ENCODE measurements around the gene GPR84. TPM values are rescaled to one million over a fixed set of nuclear protein-coding genes. Genes with fewer than 3 reads are reported as not detected.
"Not testable (repeated sequence)": the region's sequence is repeated elsewhere in the genome, so short reads cannot be mapped to it uniquely, and the experiment has no call there.

Gene GPR84
- total and polyA plus RNA-seq, 2 of the 13 experiments (the other 11 are each of a cell fraction or from before 2014, with no cell fraction given): not detected

DNA sequence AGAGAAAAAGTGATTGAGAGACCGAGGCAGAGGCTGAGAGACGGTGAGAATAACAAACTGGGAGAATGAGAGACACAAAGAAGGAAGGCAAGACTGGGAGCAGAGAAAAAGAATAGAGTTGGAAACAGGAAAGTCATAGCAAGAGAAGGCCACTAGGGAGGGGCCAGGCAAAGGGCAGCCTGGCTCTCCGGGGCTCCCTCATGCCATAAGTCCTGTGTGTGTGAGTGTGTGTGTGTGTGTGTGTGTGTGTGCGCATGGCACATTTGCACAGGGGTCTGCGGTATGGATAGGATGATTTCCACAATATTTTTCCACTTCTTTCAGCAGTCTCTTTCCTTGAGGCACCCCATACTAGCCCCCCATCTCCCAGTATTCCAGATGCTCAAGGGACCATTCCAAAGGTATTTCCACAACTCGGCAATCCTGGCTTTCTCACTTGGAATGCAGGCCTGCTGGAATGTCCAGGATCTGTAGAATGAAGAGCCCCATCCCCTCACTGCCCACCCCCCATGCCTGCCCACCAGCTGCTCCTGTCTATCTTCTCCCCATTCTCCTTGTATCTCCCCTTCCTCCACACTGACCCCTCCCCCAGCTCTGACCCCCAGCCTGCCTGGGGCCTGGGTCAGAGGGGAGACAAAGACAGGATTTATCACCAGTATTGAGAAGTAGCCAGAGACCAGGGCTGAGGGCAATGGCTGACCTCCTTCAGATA lies 9.0 kb downstream of the GPR84 start:
- 64% methylated on average over 4 of the region's 6 CpGs for WGBS (ENCODE audit: low lambda C conversion rate)
- no peak for FAIRE-seq
- ChIA-PET POLR2A (no interaction called here), CTCF (ENCODE audit: low intra/inter-chr PET ratio, low total read pairs) (no interaction called here)
- intact Hi-C loops (cut with micrococcal nuclease; ENCODE audit: unreplicated experiment) (no loop called here), in situ Hi-C loops (cut with HindIII; ENCODE audit: extremely low pct_ligation_motif_present, low pct_unique_long_range_greater_than_20kb) (no loop called here)
- Histone ChIP-seq H2AFZ (ENCODE audit: low read length) (no peak overlapping the region), H3K4me3 (replicated peaks in 1 of 3; ENCODE audit: insufficient read depth in 1 of 3, low read depth in 2 of 3, low read length in 3 of 3) (no peak overlapping the region), H3K36me3 (replicated peaks in 1 of 2; ENCODE audit: control insufficient read depth in 1 of 2, insufficient read depth in 2 of 2, low read length in 2 of 2) (peaks cover 2 to 12% of the 10 kb centered on the region in 2 experiments), H3K4me1 (ENCODE audit: insufficient read depth, low read length) (peaks cover 53% of the 10 kb centered on the region), H3K9ac (ENCODE audit: insufficient read depth, low read depth, low read length) (no peak overlapping the region), H3K4me2 (ENCODE audit: low read depth, low read length) (no peak overlapping the region), H4K20me1 (ENCODE audit: insufficient read depth, low read length) (no peaks in the 10 kb centered on the region), H3K79me2 (ENCODE audit: insufficient read depth, low read length) (no peaks in the 10 kb centered on the region), H3K27me3 (ENCODE audit: control insufficient read depth in 1 of 2, insufficient read depth in 2 of 2, low read length in 2 of 2) (no peaks in the 10 kb centered on the region; a peak in 1 of 5 replicates), H3K27ac (ENCODE audit: extremely low read length, insufficient read depth, low read length) (no peak overlapping the region), H3K9me3 (ENCODE audit: low read length) (no peaks in the 10 kb centered on the region)
- ATAC-seq: no peak
- BruUV-seq (replicated peaks): no TSS peak
- no peak for TF ChIP-seq ZMYM2 (CRISPR knock-in tag; IDR thresholded peaks at IDR 0.05)
- no peak for DNase-seq (ENCODE audit: low spot score)

DNA sequence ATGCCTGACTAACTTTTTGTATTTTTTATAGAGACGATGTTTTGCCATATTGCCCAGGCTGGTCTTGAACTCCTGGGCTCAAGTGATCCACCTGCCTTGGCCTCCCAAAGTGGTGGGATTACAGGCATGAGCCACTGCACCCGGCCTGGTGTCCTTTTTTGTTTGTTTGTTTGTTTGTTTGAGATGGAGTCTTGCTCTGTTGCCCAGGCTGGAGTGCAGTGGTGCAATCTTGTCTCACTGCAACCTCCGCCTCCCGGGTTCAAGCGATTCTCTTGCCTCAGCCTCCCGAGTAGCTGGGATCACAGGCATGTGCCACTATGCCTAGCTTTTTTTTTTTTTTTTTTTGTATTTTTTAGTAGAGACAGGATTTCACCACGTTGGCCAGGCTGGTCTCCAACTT lies 10.0 kb downstream of the GPR84 start:
- H3K9ac ChIP-seq (ENCODE audit: insufficient read depth, low read depth, low read length); in situ Hi-C loops (cut with HindIII; ENCODE audit: extremely low pct_ligation_motif_present, low pct_unique_long_range_greater_than_20kb); ATAC-seq; H3K27ac ChIP-seq (ENCODE audit: extremely low read length, insufficient read depth, low read length); H3K4me2 ChIP-seq (ENCODE audit: low read depth, low read length); H3K4me3 ChIP-seq (replicated peaks in 1 of 3; ENCODE audit: insufficient read depth in 1 of 3, low read depth in 2 of 3, low read length in 3 of 3); FAIRE-seq; H3K9me3 ChIP-seq (ENCODE audit: low read length); H2AFZ ChIP-seq (ENCODE audit: low read length); BruUV-seq (replicated peaks); intact Hi-C loops (cut with micrococcal nuclease; ENCODE audit: unreplicated experiment); DNase-seq (ENCODE audit: low spot score); H3K79me2 ChIP-seq (ENCODE audit: insufficient read depth, low read length); H4K20me1 ChIP-seq (ENCODE audit: insufficient read depth, low read length); CTCF ChIA-PET (ENCODE audit: low intra/inter-chr PET ratio, low total read pairs); H3K27me3 ChIP-seq (ENCODE audit: control insufficient read depth in 1 of 2, insufficient read depth in 2 of 2, low read length in 2 of 2): not testable (repeated sequence)
- POLR2A ChIA-PET: interaction anchor here (2.2 to 2.4 kb wide), 2 partner anchors 29 to 74 kb away, joined by 10 to 11 read pairs; partner anchors contain the start of genes CBX5, COPZ1 and HNRNPA1
- Histone ChIP-seq H3K36me3 (replicated peaks in 1 of 2; ENCODE audit: control insufficient read depth in 1 of 2, insufficient read depth in 2 of 2, low read length in 2 of 2) (peaks cover 9 to 22% of the 10 kb centered on the region in 2 experiments), H3K4me1 (ENCODE audit: insufficient read depth, low read length) (peaks cover 44% of the 10 kb centered on the region)
- WGBS (ENCODE audit: low lambda C conversion rate): 87% methylated on average over 7 of the region's 7 CpGs
